ENCODE data around the gene ZSCAN5B.

- TF ChIP-seq POLR2A (IDR thresholded peaks at IDR 0.05) (no peak), POLR2AphosphoS5 (IDR thresholded peaks at IDR 0.05) (no peak), EP300 (IDR thresholded peaks at IDR 0.05) (no peak)
- TF ChIP-seq, protein P1, sequence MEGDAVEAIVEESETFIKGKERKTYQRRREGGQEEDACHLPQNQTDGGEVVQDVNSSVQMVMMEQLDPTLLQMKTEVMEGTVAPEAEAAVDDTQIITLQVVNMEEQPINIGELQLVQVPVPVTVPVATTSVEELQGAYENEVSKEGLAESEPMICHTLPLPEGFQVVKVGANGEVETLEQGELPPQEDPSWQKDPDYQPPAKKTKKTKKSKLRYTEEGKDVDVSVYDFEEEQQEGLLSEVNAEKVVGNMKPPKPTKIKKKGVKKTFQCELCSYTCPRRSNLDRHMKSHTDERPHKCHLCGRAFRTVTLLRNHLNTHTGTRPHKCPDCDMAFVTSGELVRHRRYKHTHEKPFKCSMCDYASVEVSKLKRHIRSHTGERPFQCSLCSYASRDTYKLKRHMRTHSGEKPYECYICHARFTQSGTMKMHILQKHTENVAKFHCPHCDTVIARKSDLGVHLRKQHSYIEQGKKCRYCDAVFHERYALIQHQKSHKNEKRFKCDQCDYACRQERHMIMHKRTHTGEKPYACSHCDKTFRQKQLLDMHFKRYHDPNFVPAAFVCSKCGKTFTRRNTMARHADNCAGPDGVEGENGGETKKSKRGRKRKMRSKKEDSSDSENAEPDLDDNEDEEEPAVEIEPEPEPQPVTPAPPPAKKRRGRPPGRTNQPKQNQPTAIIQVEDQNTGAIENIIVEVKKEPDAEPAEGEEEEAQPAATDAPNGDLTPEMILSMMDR (IDR thresholded peaks at IDR 0.05) = no peak
Measured at GRCh38 chr19:56148096-56148495, 49.5 kb downstream of the ZSCAN5B start.
